HepG2 (cell line): ENCODE data around the gene TMEM95. TPM values are rescaled to one million over a fixed set of nuclear protein-coding genes. Genes with fewer than 3 reads are reported as not detected.

Experiments used
- FLYWCH1 ChIP-seq: sonication (generic); formaldehyde crosslinking; IDR thresholded peaks from 2 replicates; pipeline ENCODE4 v1.8.1; 2023; ENCODE audit warnings: mild to moderate bottlenecking, missing genetic modification reagents
- FOXK2 ChIP-seq: fragments of 450-650 bp; IDR thresholded peaks from 2 replicates; pipeline ENCODE4 v1.6.1; 2016
- HDAC6 ChIP-seq: fragments of 200-600 bp; sonication (generic); IDR thresholded peaks from 2 replicates; pipeline ENCODE4 v1.7.0; 2017; ENCODE audit warnings: mild to moderate bottlenecking, antibody characterized with exemption, low read length, low read depth
- HOXA3 ChIP-seq: sonication (generic); formaldehyde crosslinking; IDR thresholded peaks from 2 replicates; pipeline ENCODE4 v1.5.0; 2020; ENCODE audit warnings: missing genetic modification reagents
- MNT ChIP-seq: fragments of 450-650 bp; IDR thresholded peaks from 2 replicates; pipeline ENCODE4 v1.6.1; 2016
- MTA3 ChIP-seq: sonication (generic); formaldehyde crosslinking; IDR thresholded peaks from 2 replicates; pipeline ENCODE4 v1.4.0; 2020; ENCODE audit warnings: missing genetic modification reagents
- PBX2 ChIP-seq: IDR thresholded peaks from 2 replicates; pipeline ENCODE4 v1.6.1; 2016; ENCODE audit warnings: control low read depth
- RCOR2 ChIP-seq: IDR thresholded peaks from 2 replicates; pipeline ENCODE4 v1.6.1; 2016; ENCODE audit warnings: missing biosample characterization, missing genetic modification reagents
- U2AF1 ChIP-seq: fragments of 200-400 bp; formaldehyde crosslinking; optimal IDR thresholded peaks from 2 replicates; pipeline ENCODE3; 2017; ENCODE audit warnings: mild to moderate bottlenecking, low read depth, low read length
- ZNF280B ChIP-seq: sonication (generic); formaldehyde crosslinking; IDR thresholded peaks from 2 replicates; pipeline ENCODE4 v1.5.0; 2020; ENCODE audit warnings: missing genetic modification reagents, mild to moderate bottlenecking, borderline replicate concordance
- ZNF282 ChIP-seq: fragments of 450-650 bp; IDR thresholded peaks from 2 replicates; pipeline ENCODE4 v1.6.1; 2018; ENCODE audit not compliant: partially characterized antibody
- ZNF512 ChIP-seq: sonication (generic); formaldehyde crosslinking; IDR thresholded peaks from 2 replicates; pipeline ENCODE4 v1.4.0; 2020; ENCODE audit warnings: mild to moderate bottlenecking, missing genetic modification reagents
- ZNF513 ChIP-seq: sonication (generic); formaldehyde crosslinking; conservative IDR thresholded peaks from 2 replicates; pipeline ENCODE4 v1.5.0; 2020; ENCODE audit warnings: missing genetic modification reagents
- ZNF547 ChIP-seq: sonication (generic); formaldehyde crosslinking; IDR thresholded peaks from 2 replicates; pipeline ENCODE4 v1.5.1; 2020; ENCODE audit warnings: mild to moderate bottlenecking, missing genetic modification reagents
- ZNF549 ChIP-seq: sonication (generic); formaldehyde crosslinking; IDR thresholded peaks from 2 replicates; pipeline ENCODE4 v1.5.0; 2020; ENCODE audit warnings: missing genetic modification reagents
- ZNF7 ChIP-seq: IDR thresholded peaks from 2 replicates; pipeline ENCODE4 v1.6.1; 2016; ENCODE audit warnings: missing biosample characterization, missing genetic modification reagents
- ZNF720 ChIP-seq: sonication (generic); formaldehyde crosslinking; IDR thresholded peaks from 2 replicates; pipeline ENCODE4 v1.4.0; 2020; ENCODE audit warnings: missing genetic modification reagents
- polyA plus RNA-seq, 8 experiments: library from polyadenylated mRNA; depleted of rRNA in 3 of 8; stranded (reverse) in 7 of 8; unstranded in 1 of 8; fragments of >200 nt; fragmentation: Illumina TruSeq in 4 of 8; extraction: Trizol in 4 of 8; gene quantifications; 2 replicates each; pipeline versions ENCODE4 v1.2.1 to v1.2.3, GENCODE V29; 2011 to 2016; ENCODE audit warnings: low read depth in 4 of 8, missing spikeins in 1 of 8, mixed read lengths in 1 of 8; ENCODE audit not compliant: insufficient read depth in 1 of 8
- total RNA-seq, 5 experiments: library from RNA; depleted of rRNA; stranded (reverse); fragments of >200 nt; fragmentation: Illumina TruSeq; extraction: Trizol; gene quantifications; 2 replicates each; pipeline ENCODE4 v1.2.3, GENCODE V29; 2016; ENCODE audit warnings: low read depth in 1 of 5
- TF ChIP-seq, protein P1 (sequence below): sonication (generic); formaldehyde crosslinking; IDR thresholded peaks from 2 replicates; pipeline ENCODE4 v1.4.0; 2020; ENCODE audit warnings: low read depth, mild to moderate bottlenecking, missing genetic modification reagents
- TF ChIP-seq, protein P2 (sequence below): sonication (generic); formaldehyde crosslinking; IDR thresholded peaks from 2 replicates; pipeline ENCODE4 v1.4.0; 2020; ENCODE audit warnings: missing genetic modification reagents

Gene TMEM95
- total and polyA plus RNA-seq, 2 of the 13 experiments (the other 11 are each of a cell fraction or from before 2014, with no cell fraction given): not detected

DNA sequence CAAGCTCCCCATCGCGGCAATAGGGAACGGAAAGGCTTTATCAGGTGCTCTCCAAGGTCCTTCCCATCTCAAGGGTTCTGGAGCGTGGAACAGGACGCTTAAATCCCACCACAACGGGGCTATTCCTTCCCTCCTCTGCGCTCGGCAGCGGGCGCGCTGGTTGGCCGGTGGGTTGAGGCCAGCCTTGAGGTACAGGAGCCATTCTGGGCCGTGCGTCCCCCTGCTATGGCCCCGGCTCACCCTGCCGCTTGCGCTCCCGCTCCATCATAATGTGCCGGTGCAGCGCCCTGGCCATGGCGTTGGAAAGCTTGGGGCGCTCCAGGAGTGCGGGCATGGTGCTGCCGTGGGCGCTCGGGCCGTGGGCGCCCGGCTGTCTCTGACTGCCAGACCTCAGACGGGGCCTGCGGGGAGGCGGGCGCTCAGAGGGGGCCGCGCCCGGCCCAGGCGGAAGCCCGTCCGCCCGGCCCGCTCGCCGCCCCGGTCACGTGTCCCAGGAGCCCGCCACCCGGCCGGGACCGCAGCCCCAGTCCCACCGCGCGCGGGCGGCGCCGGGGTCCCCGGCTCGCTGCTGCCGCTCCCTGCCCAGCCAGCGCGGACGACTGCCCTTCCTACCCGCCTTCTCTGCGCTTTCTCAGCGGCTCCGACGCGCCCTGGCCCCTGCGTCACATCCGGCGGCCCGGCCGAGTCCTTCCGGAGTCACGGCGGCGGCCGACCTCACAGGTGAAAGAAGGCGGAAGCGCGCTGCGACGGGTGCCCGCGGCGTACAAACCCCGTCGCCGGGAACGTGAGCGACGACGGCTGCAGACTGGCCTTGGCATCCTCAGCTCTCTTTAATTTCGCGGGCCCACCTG, 40.0 kb upstream of the TMEM95 start, which contains the start of gene GPS2 (continued):
- no peak for TF ChIP-seq ZNF512 (CRISPR knock-in tag)
- no peak for TF ChIP-seq MTA3
- TF ChIP-seq, protein P1, sequence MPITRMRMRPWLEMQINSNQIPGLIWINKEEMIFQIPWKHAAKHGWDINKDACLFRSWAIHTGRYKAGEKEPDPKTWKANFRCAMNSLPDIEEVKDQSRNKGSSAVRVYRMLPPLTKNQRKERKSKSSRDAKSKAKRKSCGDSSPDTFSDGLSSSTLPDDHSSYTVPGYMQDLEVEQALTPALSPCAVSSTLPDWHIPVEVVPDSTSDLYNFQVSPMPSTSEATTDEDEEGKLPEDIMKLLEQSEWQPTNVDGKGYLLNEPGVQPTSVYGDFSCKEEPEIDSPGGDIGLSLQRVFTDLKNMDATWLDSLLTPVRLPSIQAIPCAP (CRISPR knock-in tag): no peak
- TF ChIP-seq HDAC6: no peak
- TF ChIP-seq FLYWCH1 (CRISPR knock-in tag): no peak
- no peak for TF ChIP-seq ZNF280B (CRISPR knock-in tag)
- peak; percentile 97 for TF ChIP-seq HOXA3 (CRISPR knock-in tag)
- no peak for TF ChIP-seq ZNF7
- no peak for TF ChIP-seq FOXK2
- no peak for TF ChIP-seq U2AF1
- no peak for TF ChIP-seq ZNF282
- TF ChIP-seq ZNF720: no peak
- no peak for TF ChIP-seq MNT
- no peak for TF ChIP-seq ZNF513 (CRISPR knock-in tag)
- TF ChIP-seq RCOR2 (CRISPR knock-in tag): no peak
- TF ChIP-seq PBX2: no peak
- TF ChIP-seq ZNF549 (CRISPR knock-in tag): no peak
- peak; percentile 70; the same call in 1 of the 2 replicates for TF ChIP-seq ZNF547 (CRISPR knock-in tag)
- TF ChIP-seq, protein P2, sequence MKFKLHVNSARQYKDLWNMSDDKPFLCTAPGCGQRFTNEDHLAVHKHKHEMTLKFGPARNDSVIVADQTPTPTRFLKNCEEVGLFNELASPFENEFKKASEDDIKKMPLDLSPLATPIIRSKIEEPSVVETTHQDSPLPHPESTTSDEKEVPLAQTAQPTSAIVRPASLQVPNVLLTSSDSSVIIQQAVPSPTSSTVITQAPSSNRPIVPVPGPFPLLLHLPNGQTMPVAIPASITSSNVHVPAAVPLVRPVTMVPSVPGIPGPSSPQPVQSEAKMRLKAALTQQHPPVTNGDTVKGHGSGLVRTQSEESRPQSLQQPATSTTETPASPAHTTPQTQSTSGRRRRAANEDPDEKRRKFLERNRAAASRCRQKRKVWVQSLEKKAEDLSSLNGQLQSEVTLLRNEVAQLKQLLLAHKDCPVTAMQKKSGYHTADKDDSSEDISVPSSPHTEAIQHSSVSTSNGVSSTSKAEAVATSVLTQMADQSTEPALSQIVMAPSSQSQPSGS: peak; percentile 86
